WTC11 (cell line): ENCODE data around the gene NOP14. TPM values are rescaled to one million over a fixed set of nuclear protein-coding genes. Genes with fewer than 3 reads are reported as not detected.

Experiments used
- ATAC-seq: fragments of 200-7000 bp; cut with Tn5 transposase; 2 replicates; pipeline ENCODE4 v1.10.0; 2021; ENCODE audit warnings: mild to moderate bottlenecking, moderate library complexity
- CTCF ChIA-PET: fragments of 300-600 bp; sonication (Branson Sonifier 250); formaldehyde crosslinking; loops from one replicate; lab custom pipeline; 2021; ENCODE audit warnings: antibody characterized with exemption; lab: Charles Lee
- POLR2A ChIA-PET: fragments of 350-600 bp; sonication (Branson Sonifier 250); formaldehyde crosslinking; loops from one replicate; lab custom pipeline; 2021; ENCODE audit warnings: antibody characterized with exemption; lab: Charles Lee
- DNase-seq: peaks from one replicate; pipeline ENCODE4 v3.0.0; 2021; ENCODE audit warnings: low spot score
- H3K27ac Mint-ChIP-seq: 2 replicates; pipeline ENCODE4 v1.8.0; 2021; ENCODE audit warnings: mixed read lengths
- H3K27me3 Mint-ChIP-seq: 2 replicates; pipeline ENCODE4 v1.8.0; 2021; ENCODE audit warnings: low read depth, mild to moderate bottlenecking, moderate library complexity, mixed read lengths
- H3K36me3 Mint-ChIP-seq: 2 replicates; pipeline ENCODE4 v1.8.0; 2021; ENCODE audit warnings: mixed read lengths
- H3K4me1 Mint-ChIP-seq: 2 replicates; pipeline ENCODE4 v1.8.0; 2022; ENCODE audit warnings: mixed read lengths
- H3K4me3 Mint-ChIP-seq: 2 replicates; pipeline ENCODE4 v1.8.0; 2021; ENCODE audit warnings: mild to moderate bottlenecking, moderate library complexity, mixed read lengths
- H3K9me3 Mint-ChIP-seq: 2 replicates; pipeline ENCODE4 v1.8.0; 2021; ENCODE audit warnings: mixed read lengths
- AFF4 ChIP-seq: sonication (generic); formaldehyde crosslinking; IDR thresholded peaks from 2 replicates; pipeline ENCODE4 v1.8.1; 2023; ENCODE audit warnings: mild to moderate bottlenecking, missing genetic modification reagents, borderline replicate concordance
- ATF1 ChIP-seq: sonication (generic); formaldehyde crosslinking; IDR thresholded peaks from 2 replicates; pipeline ENCODE4 v1.8.1; 2023; ENCODE audit warnings: mild to moderate bottlenecking, moderate library complexity, missing genetic modification reagents
- CBFB ChIP-seq: sonication (generic); formaldehyde crosslinking; IDR thresholded peaks from 2 replicates; pipeline ENCODE4 v1.8.1; 2022; ENCODE audit warnings: mild to moderate bottlenecking, low read depth, missing genetic modification reagents
- CDX4 ChIP-seq: fragments of 250-450 bp; sonication (Bioruptor Pico); IDR thresholded peaks from 2 replicates; pipeline ENCODE4 v1.9.0; 2021; ENCODE audit warnings: moderate library complexity, mild to moderate bottlenecking, inconsistent platforms, borderline replicate concordance
- CREB1 ChIP-seq: sonication (generic); formaldehyde crosslinking; IDR thresholded peaks from 2 replicates; pipeline ENCODE4 v1.8.0; 2023; ENCODE audit warnings: mild to moderate bottlenecking, missing genetic modification reagents
- ELF4 ChIP-seq: sonication (generic); formaldehyde crosslinking; IDR thresholded peaks from 2 replicates; pipeline ENCODE4 v1.8.1; 2022; ENCODE audit warnings: low read depth, mild to moderate bottlenecking, moderate library complexity, missing genetic modification reagents
- FOXJ3 ChIP-seq: sonication (generic); formaldehyde crosslinking; IDR thresholded peaks from 2 replicates; pipeline ENCODE4 v1.9.0; 2021; ENCODE audit warnings: missing genetic modification reagents, mild to moderate bottlenecking, borderline replicate concordance
- FOXK1 ChIP-seq: sonication (generic); formaldehyde crosslinking; IDR thresholded peaks from 2 replicates; pipeline ENCODE4 v1.8.0; 2022; ENCODE audit warnings: mild to moderate bottlenecking, moderate library complexity, missing genetic modification reagents
- FOXP1 ChIP-seq: sonication (generic); formaldehyde crosslinking; IDR thresholded peaks from 2 replicates; pipeline ENCODE4 v1.8.0; 2022; ENCODE audit warnings: missing genetic modification reagents, mild to moderate bottlenecking, moderate library complexity, borderline replicate concordance
- JUN ChIP-seq: sonication (generic); formaldehyde crosslinking; IDR thresholded peaks from 2 replicates; pipeline ENCODE4 v1.8.0; 2023; ENCODE audit warnings: mild to moderate bottlenecking, missing genetic modification reagents
- MAX ChIP-seq: sonication (generic); formaldehyde crosslinking; IDR thresholded peaks from 2 replicates; pipeline ENCODE4 v1.8.0; 2022; ENCODE audit warnings: mild to moderate bottlenecking, missing genetic modification reagents
- MXD4 ChIP-seq: fragments of 250-450 bp; sonication (Bioruptor Pico); IDR thresholded peaks from 2 replicates; pipeline ENCODE4 v1.8.0; 2021; ENCODE audit warnings: mild to moderate bottlenecking, moderate library complexity, borderline replicate concordance
- NFATC4 ChIP-seq: fragments of 250-450 bp; sonication (Bioruptor Pico); IDR thresholded peaks from 2 replicates; pipeline ENCODE4 v1.9.0; 2021; ENCODE audit warnings: mild to moderate bottlenecking
- NR1H2 ChIP-seq: sonication (generic); formaldehyde crosslinking; IDR thresholded peaks from 2 replicates; pipeline ENCODE4 v1.9.0; 2021; ENCODE audit warnings: mild to moderate bottlenecking, moderate library complexity, missing genetic modification reagents
- NR3C1 ChIP-seq: sonication (generic); formaldehyde crosslinking; conservative IDR thresholded peaks from 2 replicates; pipeline ENCODE4 v1.8.1; 2023; ENCODE audit warnings: low read depth, mild to moderate bottlenecking, missing genetic modification reagents
- OVOL2 ChIP-seq: fragments of 250-450 bp; sonication (Bioruptor Pico); IDR thresholded peaks from 2 replicates; pipeline ENCODE4 v1.9.0; 2021; ENCODE audit warnings: mild to moderate bottlenecking, borderline replicate concordance
- RORB ChIP-seq: fragments of 250-450 bp; sonication (Bioruptor Pico); IDR thresholded peaks from 2 replicates; pipeline ENCODE4 v1.9.0; 2021; ENCODE audit warnings: mild to moderate bottlenecking
- SOX15 ChIP-seq: fragments of 250-450 bp; sonication (Bioruptor Pico); IDR thresholded peaks from 2 replicates; pipeline ENCODE4 v1.9.0; 2021; ENCODE audit warnings: mild to moderate bottlenecking
- ZNF281 ChIP-seq: sonication (generic); formaldehyde crosslinking; IDR thresholded peaks from 2 replicates; pipeline ENCODE4 v1.8.0; 2023; ENCODE audit warnings: mild to moderate bottlenecking, missing genetic modification reagents
- ZNF396 ChIP-seq: fragments of 250-450 bp; sonication (Bioruptor Pico); IDR thresholded peaks from 2 replicates; pipeline ENCODE4 v1.8.0; 2021; ENCODE audit warnings: mild to moderate bottlenecking, moderate library complexity, borderline replicate concordance
- ZNF512 ChIP-seq: sonication (generic); formaldehyde crosslinking; IDR thresholded peaks from 2 replicates; pipeline ENCODE4 v1.8.1; 2022; ENCODE audit warnings: missing genetic modification reagents, borderline replicate concordance
- total RNA-seq: library from RNA; stranded (reverse); gene quantifications from 3 replicates; pipeline ENCODE4 v1.2.3, GENCODE V29; 2021

Gene NOP14
- total RNA-seq, 1 experiment from 2014 or later = 39.1 TPM

GRCh38 chr4:2901186-2901585, 62.0 kb downstream of the NOP14 start (continued):
- no peak for TF ChIP-seq ZNF281
- TF ChIP-seq ATF1 (CRISPR knock-in tag) = no peak
- TF ChIP-seq OVOL2 = no peak
- TF ChIP-seq FOXJ3 (CRISPR knock-in tag) = no peak
- no peak for TF ChIP-seq MXD4 (CRISPR knock-in tag)
- no peak for TF ChIP-seq FOXP1

- ATAC-seq (no peak), DNase-seq (no peak)
- no peaks in the 10 kb centered on the region for H3K9me3 Mint-ChIP-seq
- peak overlapping the region; percentile 10; the same call in 1 of the 2 replicates for H3K27ac Mint-ChIP-seq
- no peaks in the 10 kb centered on the region for H3K27me3 Mint-ChIP-seq
- H3K4me1 Mint-ChIP-seq = no peaks in the 10 kb centered on the region
- peaks cover 73% of the 10 kb centered on the region for H3K36me3 Mint-ChIP-seq
- TF ChIP-seq JUN (CRISPR knock-in tag) (no peak), MXD4 (CRISPR knock-in tag) (no peak), ELF4 (no peak), FOXK1 (no peak), AFF4 (no peak), CDX4 (CRISPR knock-in tag) (no peak), RORB (CRISPR knock-in tag) (no peak), CBFB (CRISPR knock-in tag) (no peak), NFATC4 (CRISPR knock-in tag) (no peak), MAX (CRISPR knock-in tag) (no peak), ZNF512 (CRISPR knock-in tag) (no peak), SOX15 (CRISPR knock-in tag) (no peak), NR3C1 (CRISPR knock-in tag) (no peak), CREB1 (CRISPR knock-in tag) (no peak), NR1H2 (CRISPR knock-in tag) (no peak), ZNF281 (no peak), ZNF396 (CRISPR knock-in tag) (no peak)
- CTCF ChIA-PET = no interaction called here
- POLR2A ChIA-PET = no interaction called here
- H3K4me3 Mint-ChIP-seq = no peak overlapping the region
Observed at GRCh38 chr4:2900741-2901140, 62.5 kb downstream of the NOP14 start.
